ENCODE data around the gene KLHL29.

Gene KLHL29

DNA sequence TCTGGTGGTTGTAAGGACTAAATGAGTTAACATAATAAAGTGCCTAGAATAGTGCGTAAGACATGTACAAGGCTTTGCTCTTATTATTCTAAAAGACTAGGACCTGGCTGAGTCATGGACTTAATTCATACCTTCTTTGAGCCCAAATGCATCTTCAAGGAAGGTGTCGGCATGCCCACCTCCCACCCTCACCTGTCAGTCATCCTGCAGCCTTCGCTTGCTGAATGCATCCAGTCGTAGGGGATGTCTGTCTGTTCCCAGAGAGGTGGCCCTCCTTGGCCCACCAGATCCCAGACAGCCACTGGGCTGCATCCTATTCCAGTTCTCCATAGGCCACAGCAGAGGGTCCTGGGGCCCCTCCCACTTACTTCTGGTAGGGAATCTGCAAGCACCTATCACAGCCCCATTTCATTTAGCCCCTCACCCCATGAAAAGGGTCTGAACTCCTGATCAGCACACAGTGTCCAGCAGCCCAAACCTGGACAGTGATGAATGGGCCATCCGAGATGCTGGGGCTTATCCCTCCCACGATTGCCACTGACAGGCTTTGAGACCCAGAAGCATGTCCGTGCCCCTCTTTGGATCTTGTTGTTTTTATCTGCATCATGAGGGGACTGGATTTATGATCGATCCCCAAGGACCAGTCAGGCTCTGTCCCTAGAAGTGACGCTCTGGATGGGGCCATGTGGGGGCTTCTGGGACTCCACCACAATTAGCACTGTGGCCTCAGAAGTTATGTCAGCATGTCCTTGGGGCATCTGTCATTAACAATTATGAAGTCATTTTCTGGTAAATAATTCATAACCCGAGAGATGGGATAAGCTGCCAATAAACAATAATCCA lies 101.1 kb downstream of the KLHL29 start:
- DNase-seq (ENCODE audit: insufficient read length, low spot score) (no peak), FAIRE-seq (no peak)
- TF ChIP-seq, protein P1, sequence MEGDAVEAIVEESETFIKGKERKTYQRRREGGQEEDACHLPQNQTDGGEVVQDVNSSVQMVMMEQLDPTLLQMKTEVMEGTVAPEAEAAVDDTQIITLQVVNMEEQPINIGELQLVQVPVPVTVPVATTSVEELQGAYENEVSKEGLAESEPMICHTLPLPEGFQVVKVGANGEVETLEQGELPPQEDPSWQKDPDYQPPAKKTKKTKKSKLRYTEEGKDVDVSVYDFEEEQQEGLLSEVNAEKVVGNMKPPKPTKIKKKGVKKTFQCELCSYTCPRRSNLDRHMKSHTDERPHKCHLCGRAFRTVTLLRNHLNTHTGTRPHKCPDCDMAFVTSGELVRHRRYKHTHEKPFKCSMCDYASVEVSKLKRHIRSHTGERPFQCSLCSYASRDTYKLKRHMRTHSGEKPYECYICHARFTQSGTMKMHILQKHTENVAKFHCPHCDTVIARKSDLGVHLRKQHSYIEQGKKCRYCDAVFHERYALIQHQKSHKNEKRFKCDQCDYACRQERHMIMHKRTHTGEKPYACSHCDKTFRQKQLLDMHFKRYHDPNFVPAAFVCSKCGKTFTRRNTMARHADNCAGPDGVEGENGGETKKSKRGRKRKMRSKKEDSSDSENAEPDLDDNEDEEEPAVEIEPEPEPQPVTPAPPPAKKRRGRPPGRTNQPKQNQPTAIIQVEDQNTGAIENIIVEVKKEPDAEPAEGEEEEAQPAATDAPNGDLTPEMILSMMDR (IDR thresholded peaks at IDR 0.05; ENCODE audit: insufficient read depth, missing control alignments): no peak

DNA sequence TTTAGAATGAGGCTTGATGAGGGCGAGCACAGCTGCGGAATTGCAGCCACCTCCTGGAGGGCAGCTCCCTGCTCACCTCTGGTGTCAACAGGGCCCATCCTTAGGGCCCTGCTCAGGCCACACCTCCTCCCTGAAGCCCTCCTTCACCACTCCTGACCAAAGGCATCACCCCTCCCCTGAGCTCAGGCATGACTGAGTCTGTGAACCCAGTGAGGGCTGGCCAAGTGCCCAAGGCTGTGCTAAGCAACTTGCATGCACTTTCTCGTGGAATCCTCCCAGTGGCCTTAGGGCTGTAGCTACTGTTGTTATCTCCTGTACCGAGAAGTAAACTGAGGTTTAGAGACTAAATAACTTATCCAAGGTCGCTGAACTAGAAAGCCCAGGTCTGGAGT lies 101.7 kb downstream of the KLHL29 start:
- no peak for FAIRE-seq
- no peak for DNase-seq (ENCODE audit: insufficient read length, low spot score)
- TF ChIP-seq, protein P1 (IDR thresholded peaks at IDR 0.05; ENCODE audit: insufficient read depth, missing control alignments): no peak

DNA sequence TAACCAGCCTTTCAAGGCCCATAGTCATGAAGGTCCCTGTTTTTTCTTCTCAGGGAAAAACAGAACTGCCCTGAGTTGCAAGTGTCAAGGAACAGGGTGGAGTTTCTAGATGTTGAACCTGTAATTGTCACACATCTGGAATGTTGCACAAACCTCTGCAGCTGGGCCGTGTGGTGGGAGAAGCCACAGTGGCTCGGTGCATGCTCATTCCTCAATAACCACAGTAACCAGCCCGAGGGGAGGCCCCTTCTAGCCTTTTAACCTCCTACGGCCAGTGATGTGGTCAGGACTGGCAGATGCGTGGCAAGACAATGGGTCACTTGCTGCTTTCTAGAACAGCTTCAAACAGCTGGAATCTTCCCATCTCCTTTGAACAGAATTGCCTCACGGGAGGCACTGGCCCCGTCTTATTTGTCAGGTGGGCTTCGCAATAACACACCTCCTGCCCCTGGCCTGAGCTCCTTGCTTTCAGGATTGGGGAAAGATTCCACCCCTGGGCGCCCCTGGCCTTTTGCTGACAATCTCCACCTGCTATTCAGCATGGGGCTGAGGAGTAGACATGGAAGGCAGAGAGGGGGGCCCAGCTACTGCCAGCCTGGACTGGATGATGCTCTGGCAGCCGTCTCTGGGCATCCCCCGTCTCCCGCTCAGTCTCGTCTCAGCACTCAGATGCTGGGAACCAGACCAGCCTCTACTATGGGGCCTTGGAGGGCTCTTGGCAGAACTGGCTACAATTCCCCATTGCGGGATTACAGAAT lies 102.9 kb downstream of the KLHL29 start:
- TF ChIP-seq, protein P1 (IDR thresholded peaks at IDR 0.05; ENCODE audit: insufficient read depth, missing control alignments): no peak
- DNase-seq (ENCODE audit: insufficient read length, low spot score) (no peak), FAIRE-seq (no peak)

DNA sequence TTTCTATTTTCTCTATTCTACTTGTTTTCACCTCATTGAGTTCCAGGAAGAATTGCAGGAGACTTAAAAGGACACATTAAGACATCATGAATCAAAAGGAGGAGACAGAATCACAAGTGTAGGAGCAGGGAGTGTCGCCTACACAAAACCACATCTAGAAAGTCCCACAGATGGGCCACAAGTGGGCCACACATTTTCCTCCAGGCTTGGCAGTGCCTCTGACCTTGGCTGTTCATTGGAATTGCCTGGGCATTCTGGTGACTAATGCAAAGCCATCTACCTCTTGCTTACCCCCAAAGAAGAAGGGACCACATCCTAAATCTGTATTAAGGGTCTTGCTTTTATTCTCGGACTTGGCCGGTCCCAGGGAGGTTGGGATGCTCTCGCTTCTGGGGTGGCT lies 103.6 kb downstream of the KLHL29 start:
- FAIRE-seq (no peak), DNase-seq (ENCODE audit: insufficient read length, low spot score) (no peak)
- TF ChIP-seq, protein P1 (IDR thresholded peaks at IDR 0.05; ENCODE audit: insufficient read depth, missing control alignments): no peak

DNA sequence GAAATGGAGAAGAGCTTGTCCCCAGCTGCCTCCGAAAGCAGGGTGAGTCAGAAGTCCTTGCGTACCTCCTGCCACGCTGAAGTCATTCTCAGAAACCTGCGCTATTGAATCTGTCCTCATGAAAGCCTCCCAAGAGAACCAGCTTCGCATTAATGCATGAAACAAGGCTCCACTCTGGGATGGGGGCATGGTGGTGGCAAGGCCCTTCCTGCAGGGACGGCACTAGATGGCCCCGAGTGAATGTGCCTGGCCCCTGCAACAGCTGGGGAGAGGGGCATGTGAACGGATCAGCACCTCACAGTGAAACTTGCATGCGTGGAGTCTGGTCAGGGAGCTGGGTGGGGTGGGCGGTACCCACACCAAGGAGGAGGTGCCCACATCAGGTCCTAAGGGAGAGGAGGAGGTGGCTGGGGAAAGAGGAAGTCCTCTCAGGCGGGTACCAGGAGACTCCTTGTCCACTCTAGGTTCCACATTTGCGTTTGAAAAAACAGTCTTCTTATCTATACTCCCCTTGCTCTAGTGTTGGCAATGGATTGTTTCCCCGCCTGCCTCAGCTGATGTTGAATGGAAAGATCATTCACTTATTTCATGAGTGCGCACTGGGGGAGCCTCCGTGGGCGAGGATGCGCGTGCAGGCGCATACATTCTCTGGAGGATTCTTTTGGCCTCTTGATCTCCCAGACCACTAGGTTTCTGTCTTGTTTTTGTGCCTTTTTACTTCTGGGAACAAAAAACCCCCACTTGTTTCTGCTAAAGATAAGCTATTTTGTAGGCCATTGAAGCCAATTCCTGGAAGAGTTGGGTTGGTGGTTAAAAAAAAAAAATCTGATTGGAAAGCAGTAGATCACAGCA lies 104.7 kb downstream of the KLHL29 start:
- TF ChIP-seq, protein P1 (IDR thresholded peaks at IDR 0.05; ENCODE audit: insufficient read depth, missing control alignments): no peak
- DNase-seq (ENCODE audit: insufficient read length, low spot score) (no peak), FAIRE-seq (no peak)

DNA sequence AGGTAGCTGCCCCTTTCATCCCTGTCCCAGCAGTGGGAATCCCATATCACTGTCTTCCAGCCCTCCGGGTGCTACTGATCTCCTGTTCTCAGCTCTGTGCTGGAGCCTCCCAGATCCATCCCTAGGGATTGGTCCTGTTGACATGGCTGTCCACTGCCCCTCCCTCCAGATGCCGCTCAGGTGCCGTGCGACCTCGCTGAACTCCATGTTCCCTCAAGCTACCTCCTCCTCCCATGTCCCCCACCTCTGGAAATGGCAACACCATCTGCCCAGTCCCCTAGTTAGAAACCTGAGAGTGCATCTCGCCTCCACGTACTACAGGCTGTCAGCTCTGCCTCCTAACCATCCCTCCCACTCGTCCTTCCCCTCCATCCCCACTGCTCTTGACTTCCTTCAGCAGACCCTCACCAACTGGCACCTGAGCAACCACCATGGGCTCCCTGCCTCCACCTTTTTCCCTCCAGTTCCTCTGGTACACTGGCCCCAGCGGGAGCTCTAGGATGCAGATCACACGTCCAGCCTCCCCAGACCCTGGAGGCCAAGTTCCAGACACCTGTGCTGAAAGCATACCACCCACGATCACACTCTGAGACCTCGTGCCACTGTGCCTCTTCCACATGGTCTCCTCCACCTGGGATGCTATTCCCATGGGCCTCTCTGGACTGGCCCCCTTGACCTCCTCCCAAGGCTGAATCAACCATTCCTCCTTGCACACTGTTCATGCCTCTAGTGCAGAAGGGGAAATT lies 106.8 kb downstream of the KLHL29 start:
- no peak for FAIRE-seq
- TF ChIP-seq, protein P1 (IDR thresholded peaks at IDR 0.05; ENCODE audit: insufficient read depth, missing control alignments): no peak
- DNase-seq (ENCODE audit: insufficient read length, low spot score): no peak

All from D721Med (cell line).